Activated effector memory CD4-positive, alpha-beta T cell treated with anti-CD3 and anti-CD28 coated beads, Interleukin-2, amount 50 U/mL, for 16 hours (primary cell): ENCODE data around the gene POLR2J3.
"Not testable (repeated sequence)": the region's sequence is repeated elsewhere in the genome, so short reads cannot be mapped to it uniquely, and the experiment has no call there.

ENCODE experiments used
- DNase-seq: peaks from one replicate; pipeline ENCODE4 v3.0.0-alpha.2; 2020

The POLR2J3 gene

GRCh38 chr7:102581722-102582121 lies 9.3 kb upstream of the POLR2J3 start:
- DNase-seq, result not testable (repeated sequence)

- not testable (repeated sequence) for DNase-seq
Measured at GRCh38 chr7:102578486-102578885, 6.1 kb upstream of the POLR2J3 start.

- not testable (repeated sequence) for DNase-seq
Measured at GRCh38 chr7:102577315-102578240, 5.2 kb upstream of the POLR2J3 start.

GRCh38 chr7:102576363-102576762 lies 4.0 kb upstream of the POLR2J3 start:
- DNase-seq, result not testable (repeated sequence)

GRCh38 chr7:102574607-102575006 lies 2.2 kb upstream of the POLR2J3 start:
- not testable (repeated sequence) for DNase-seq

GRCh38 chr7:102568620-102569019 lies 3.8 kb downstream of the POLR2J3 start:
- DNase-seq, result not testable (repeated sequence)

- DNase-seq, result not testable (repeated sequence)
Measured at GRCh38 chr7:102550808-102551422, 21.5 kb downstream of the POLR2J3 start, which contains the start of gene SPDYE2. SPDYE2 (plus strand) TSS chr7:102551226; CDS start chr7:102553256, 2,030 bp downstream.

- DNase-seq, result peak; percentile 21
Measured at GRCh38 chr7:102546353-102546752, 26.0 kb downstream of the POLR2J3 start.

- peak; percentile 48 for DNase-seq
Measured at GRCh38 chr7:102545288-102545687, 27.1 kb downstream of the POLR2J3 start.

- DNase-seq, result not testable (repeated sequence)
Measured at GRCh38 chr7:102544372-102544771, 28.0 kb downstream of the POLR2J3 start.

GRCh38 chr7:102543596-102543995 lies 28.8 kb downstream of the POLR2J3 start, which contains the start of gene UPK3BL2:
UPK3BL2 (minus strand) TSS chr7:102543696; CDS start chr7:102543636, 60 bp downstream.
- DNase-seq, result not testable (repeated sequence)

- DNase-seq, result peak; percentile 30
Measured at GRCh38 chr7:102542771-102543170, 29.6 kb downstream of the POLR2J3 start.

GRCh38 chr7:102542083-102542482 lies 30.3 kb downstream of the POLR2J3 start:
- peak; percentile 60 for DNase-seq

- peak; percentile 27 for DNase-seq
Measured at GRCh38 chr7:102540604-102541003, 31.8 kb downstream of the POLR2J3 start.

- peak; percentile 46 for DNase-seq
Measured at GRCh38 chr7:102535062-102535615, 37.2 kb downstream of the POLR2J3 start.

GRCh38 chr7:102532127-102532526 lies 40.3 kb downstream of the POLR2J3 start:
- peak; percentile 52 for DNase-seq

- DNase-seq, result peak; percentile 36
Measured at GRCh38 chr7:102531583-102531982, 40.8 kb downstream of the POLR2J3 start.

GRCh38 chr7:102527822-102528793 lies 44.3 kb downstream of the POLR2J3 start:
- DNase-seq, result peak; percentile 57

- DNase-seq, result peak; percentile 19
Measured at GRCh38 chr7:102527182-102527581, 45.2 kb downstream of the POLR2J3 start.

- DNase-seq, result peak; percentile 55
Measured at GRCh38 chr7:102524803-102525202, 47.6 kb downstream of the POLR2J3 start.

GRCh38 chr7:102520797-102521196 lies 51.6 kb downstream of the POLR2J3 start:
- not testable (repeated sequence) for DNase-seq

GRCh38 chr7:102517550-102518147 lies 54.7 kb downstream of the POLR2J3 start, which contains the start of gene RASA4B:
RASA4B (minus strand) TSS chr7:102517777; CDS start chr7:102517710, 67 bp downstream.
- DNase-seq, result peak; percentile 64
